Calu3 (cell line): Measurements from ENCODE around the gene SLC5A3. TPM values are rescaled to one million over a fixed set of nuclear protein-coding genes. Genes with fewer than 3 reads are reported as not detected.

Source experiments
- BruUV-seq: library from RNA; stranded (reverse); fragments of 400-500 nt; replicated peaks from 2 replicates; lab custom pipeline; 2021; lab: Mats Ljungman, UMichigan
- CTCF ChIA-PET: fragments of 300-600 bp; sonication (Branson Sonifier 250); formaldehyde crosslinking; loops from one replicate; lab custom pipeline; 2022; ENCODE audit warnings: antibody characterized with exemption; lab: Charles Lee
- DNase-seq: peaks from one replicate; pipeline ENCODE4 v3.0.0; 2022
- H3K27ac Mint-ChIP-seq: one replicate; pipeline ENCODE4 v1.8.0; 2022; ENCODE audit warnings: mixed read lengths; ENCODE audit not compliant: unreplicated experiment
- H3K27me3 Mint-ChIP-seq: one replicate; pipeline ENCODE4 v1.8.0; 2022; ENCODE audit warnings: mixed read lengths; ENCODE audit not compliant: unreplicated experiment
- H3K36me3 Mint-ChIP-seq: one replicate; pipeline ENCODE4 v1.8.0; 2022; ENCODE audit warnings: mild to moderate bottlenecking, moderate library complexity, mixed read lengths; ENCODE audit not compliant: insufficient read depth, unreplicated experiment
- H3K4me1 Mint-ChIP-seq: one replicate; pipeline ENCODE4 v1.8.0; 2022; ENCODE audit warnings: mild to moderate bottlenecking, low read depth, mixed read lengths; ENCODE audit not compliant: unreplicated experiment
- H3K4me3 Mint-ChIP-seq: one replicate; pipeline ENCODE4 v1.8.0; 2022; ENCODE audit warnings: mild to moderate bottlenecking, low read depth, moderate library complexity, mixed read lengths; ENCODE audit not compliant: unreplicated experiment
- H3K9me3 Mint-ChIP-seq: one replicate; pipeline ENCODE4 v1.8.0; 2022; ENCODE audit warnings: low read depth, mixed read lengths; ENCODE audit not compliant: unreplicated experiment
- intact Hi-C: fragments of 100-400 bp; cut with micrococcal nuclease; formaldehyde crosslinking; loops from one replicate; pipeline ENCODE4 v1.10.0; 2022; ENCODE audit not compliant: unreplicated experiment
- total RNA-seq: library from RNA; stranded (reverse); gene quantifications from 2 replicates; pipeline ENCODE4 v1.2.3, GENCODE V29; 2022
- TF ChIP-seq, protein P1 (sequence below): fragments of 200-600 bp; IDR thresholded peaks from one replicate; pipeline ENCODE4 v1.8.0; 2022; ENCODE audit warnings: antibody characterized with exemption; ENCODE audit not compliant: unreplicated experiment

The SLC5A3 gene
- total RNA-seq, 1 experiment from 2014 or later = 15.8 TPM

DNA sequence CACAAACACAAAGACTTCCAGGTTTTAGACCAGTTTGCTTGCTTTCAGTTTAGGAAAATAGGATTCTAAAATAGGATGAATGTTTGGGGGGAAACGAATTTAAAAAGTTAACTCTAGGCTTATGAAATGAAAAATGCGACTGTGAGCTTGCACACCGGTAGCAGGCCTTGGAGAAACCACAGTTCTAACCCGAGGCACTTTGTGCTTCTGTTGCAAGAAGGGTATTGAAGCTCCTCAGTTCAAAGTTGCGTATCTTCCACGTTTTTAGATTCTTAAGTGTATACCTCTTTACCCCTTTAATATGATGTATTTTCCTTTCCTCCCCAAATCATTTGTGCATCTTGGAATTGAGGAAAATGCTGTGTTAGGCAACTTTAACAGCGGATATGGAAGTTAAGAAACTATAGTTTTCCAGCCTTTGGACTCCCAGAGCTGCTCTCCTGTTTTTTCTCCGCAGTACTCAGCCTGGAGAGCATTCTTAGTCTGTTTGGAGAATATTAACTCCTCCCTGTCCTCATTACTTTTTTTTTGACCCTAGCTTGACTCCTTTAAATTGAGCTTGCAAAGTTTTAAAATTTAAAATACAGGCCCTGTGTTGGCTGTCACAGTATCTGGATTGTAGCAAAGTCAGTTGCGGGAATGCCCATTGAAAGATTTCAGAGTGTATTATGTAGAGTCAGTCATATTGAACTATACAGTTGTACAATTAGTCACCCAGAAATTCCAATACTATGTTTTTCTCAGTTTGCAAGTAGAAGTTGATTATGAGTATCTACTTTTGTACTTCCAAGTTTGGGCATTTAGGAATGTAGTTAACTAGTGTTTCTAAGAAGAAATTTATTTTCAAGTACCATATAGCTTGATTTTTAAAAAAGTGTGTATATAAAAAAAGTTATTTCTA lies 2.6 kb downstream of the SLC5A3 start:
- no TSS peak for BruUV-seq
- intact Hi-C loops = loop anchor here (5.0 kb wide), 1 partner anchor 154 kb away; no protein-coding TSS in a partner anchor
- no peak for DNase-seq
- no peak overlapping the region for H3K27ac Mint-ChIP-seq
- CTCF ChIA-PET = interaction anchor here (0.6 kb wide), 1 partner anchor 102 kb away, joined by 3 read pairs; no protein-coding TSS in a partner anchor
- H3K4me1 Mint-ChIP-seq = peaks cover 28% of the 10 kb centered on the region
- peak overlapping the region; percentile 80 for H3K4me3 Mint-ChIP-seq
- no peaks in the 10 kb centered on the region for H3K9me3 Mint-ChIP-seq
- H3K36me3 Mint-ChIP-seq = peaks cover 46% of the 10 kb centered on the region
- TF ChIP-seq, protein P1, sequence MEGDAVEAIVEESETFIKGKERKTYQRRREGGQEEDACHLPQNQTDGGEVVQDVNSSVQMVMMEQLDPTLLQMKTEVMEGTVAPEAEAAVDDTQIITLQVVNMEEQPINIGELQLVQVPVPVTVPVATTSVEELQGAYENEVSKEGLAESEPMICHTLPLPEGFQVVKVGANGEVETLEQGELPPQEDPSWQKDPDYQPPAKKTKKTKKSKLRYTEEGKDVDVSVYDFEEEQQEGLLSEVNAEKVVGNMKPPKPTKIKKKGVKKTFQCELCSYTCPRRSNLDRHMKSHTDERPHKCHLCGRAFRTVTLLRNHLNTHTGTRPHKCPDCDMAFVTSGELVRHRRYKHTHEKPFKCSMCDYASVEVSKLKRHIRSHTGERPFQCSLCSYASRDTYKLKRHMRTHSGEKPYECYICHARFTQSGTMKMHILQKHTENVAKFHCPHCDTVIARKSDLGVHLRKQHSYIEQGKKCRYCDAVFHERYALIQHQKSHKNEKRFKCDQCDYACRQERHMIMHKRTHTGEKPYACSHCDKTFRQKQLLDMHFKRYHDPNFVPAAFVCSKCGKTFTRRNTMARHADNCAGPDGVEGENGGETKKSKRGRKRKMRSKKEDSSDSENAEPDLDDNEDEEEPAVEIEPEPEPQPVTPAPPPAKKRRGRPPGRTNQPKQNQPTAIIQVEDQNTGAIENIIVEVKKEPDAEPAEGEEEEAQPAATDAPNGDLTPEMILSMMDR = no peak
- no peaks in the 10 kb centered on the region for H3K27me3 Mint-ChIP-seq

DNA sequence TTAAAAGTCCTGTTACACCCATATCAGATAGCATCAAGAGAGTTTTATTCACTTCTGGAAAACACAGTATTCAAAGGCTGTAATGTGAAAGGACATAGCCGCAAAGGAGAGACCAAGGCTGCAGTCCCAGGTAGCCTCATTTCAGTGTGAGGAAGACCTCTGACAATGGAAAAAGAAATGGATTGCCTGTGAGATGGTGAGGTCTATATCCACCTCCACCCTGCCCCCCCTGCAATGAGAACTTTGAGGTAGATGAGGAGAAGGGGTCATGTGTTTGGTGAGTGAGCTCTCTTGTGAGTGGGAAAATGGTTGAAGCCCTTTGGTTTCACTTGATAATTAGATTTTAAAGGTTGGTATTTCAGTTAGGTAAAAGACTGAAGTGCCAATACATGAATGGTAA lies 3.5 kb downstream of the SLC5A3 start:
- H3K4me3 Mint-ChIP-seq = no peak overlapping the region
- peaks cover 44% of the 10 kb centered on the region for H3K36me3 Mint-ChIP-seq

DNA sequence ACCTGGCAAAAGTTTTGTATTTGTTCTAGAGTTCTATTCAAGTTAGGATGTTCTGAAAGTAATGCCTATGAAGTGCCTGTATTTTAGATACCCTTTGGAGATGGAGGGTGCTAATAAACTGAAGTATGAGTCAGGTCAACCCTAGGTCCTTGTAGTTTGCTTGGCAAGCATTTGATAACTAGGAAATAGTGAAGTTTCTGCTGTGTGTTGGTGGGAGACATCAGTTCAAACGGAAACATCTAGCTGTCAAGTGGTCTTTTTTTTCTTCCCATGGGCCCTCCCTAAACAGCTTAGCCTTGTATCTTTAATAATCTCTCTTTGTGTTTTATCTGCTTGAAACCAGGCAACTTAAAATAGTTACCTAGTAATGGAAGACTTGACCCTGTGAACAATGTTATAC lies 4.5 kb downstream of the SLC5A3 start:
- peaks cover 35% of the 10 kb centered on the region for H3K36me3 Mint-ChIP-seq
- no peak overlapping the region for H3K4me3 Mint-ChIP-seq
- intact Hi-C loops = loop anchor here (5.0 kb wide), 1 partner anchor 156 kb away; no protein-coding TSS in a partner anchor
- BruUV-seq = no TSS peak
- no peaks in the 10 kb centered on the region for H3K9me3 Mint-ChIP-seq
- no peak for DNase-seq
- H3K4me1 Mint-ChIP-seq = peaks cover 29% of the 10 kb centered on the region
- TF ChIP-seq, protein P1 = no peak
- CTCF ChIA-PET = no interaction called here
- no peaks in the 10 kb centered on the region for H3K27me3 Mint-ChIP-seq
- no peak overlapping the region for H3K27ac Mint-ChIP-seq

More for the DNA sequence above, 3.5 kb downstream of the SLC5A3 start:
- Mint-ChIP-seq H3K4me1 (peaks cover 29% of the 10 kb centered on the region), H3K27ac (peak overlapping the region; percentile 27), H3K9me3 (no peaks in the 10 kb centered on the region), H3K27me3 (no peaks in the 10 kb centered on the region)
- TF ChIP-seq, protein P1 = no peak
- no peak for DNase-seq
- intact Hi-C loops = loop anchor here (5.0 kb wide), 1 partner anchor 155 kb away; no protein-coding TSS in a partner anchor
- CTCF ChIA-PET = no interaction called here
- no TSS peak for BruUV-seq

DNA sequence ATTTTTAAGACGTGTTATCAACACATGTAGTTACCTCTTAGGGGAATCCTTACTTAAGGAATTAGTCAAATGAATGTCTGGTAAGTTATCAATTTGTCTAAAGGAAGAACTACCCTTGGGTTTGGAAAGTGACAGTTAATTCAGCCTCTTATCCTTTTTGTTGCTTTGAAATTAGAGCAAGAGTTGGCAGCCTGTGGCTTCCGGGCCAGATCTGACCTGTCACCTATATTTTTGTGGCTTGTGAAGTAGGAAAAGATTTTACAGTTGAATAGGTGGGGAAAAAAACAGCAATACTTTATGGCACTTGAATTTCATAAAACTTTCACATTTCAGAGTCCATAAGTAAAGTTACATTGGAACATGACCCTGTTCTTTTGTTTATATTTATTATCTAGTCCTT lies 5.5 kb downstream of the SLC5A3 start:
- BruUV-seq = no TSS peak
- no peak for DNase-seq
- H3K4me1 Mint-ChIP-seq = peaks cover 34% of the 10 kb centered on the region
- no peak overlapping the region for H3K27ac Mint-ChIP-seq
- H3K36me3 Mint-ChIP-seq = peaks cover 26% of the 10 kb centered on the region
- CTCF ChIA-PET = no interaction called here
- no peaks in the 10 kb centered on the region for H3K9me3 Mint-ChIP-seq
- intact Hi-C loops = loop anchor here (5.0 kb wide), 1 partner anchor 157 kb away; no protein-coding TSS in a partner anchor
- no peak overlapping the region for H3K4me3 Mint-ChIP-seq
- no peaks in the 10 kb centered on the region for H3K27me3 Mint-ChIP-seq
- TF ChIP-seq, protein P1 = no peak
